HG03103 (cell line): ENCODE measurements around the gene ADCY1.

Source experiments
- ATAC-seq: cut with Tn5 transposase; IDR thresholded peaks from one replicate; pipeline ENCODE4 v1.9.1; 2021; ENCODE audit warnings: low read depth; ENCODE audit not compliant: unreplicated experiment

Gene ADCY1

DNA sequence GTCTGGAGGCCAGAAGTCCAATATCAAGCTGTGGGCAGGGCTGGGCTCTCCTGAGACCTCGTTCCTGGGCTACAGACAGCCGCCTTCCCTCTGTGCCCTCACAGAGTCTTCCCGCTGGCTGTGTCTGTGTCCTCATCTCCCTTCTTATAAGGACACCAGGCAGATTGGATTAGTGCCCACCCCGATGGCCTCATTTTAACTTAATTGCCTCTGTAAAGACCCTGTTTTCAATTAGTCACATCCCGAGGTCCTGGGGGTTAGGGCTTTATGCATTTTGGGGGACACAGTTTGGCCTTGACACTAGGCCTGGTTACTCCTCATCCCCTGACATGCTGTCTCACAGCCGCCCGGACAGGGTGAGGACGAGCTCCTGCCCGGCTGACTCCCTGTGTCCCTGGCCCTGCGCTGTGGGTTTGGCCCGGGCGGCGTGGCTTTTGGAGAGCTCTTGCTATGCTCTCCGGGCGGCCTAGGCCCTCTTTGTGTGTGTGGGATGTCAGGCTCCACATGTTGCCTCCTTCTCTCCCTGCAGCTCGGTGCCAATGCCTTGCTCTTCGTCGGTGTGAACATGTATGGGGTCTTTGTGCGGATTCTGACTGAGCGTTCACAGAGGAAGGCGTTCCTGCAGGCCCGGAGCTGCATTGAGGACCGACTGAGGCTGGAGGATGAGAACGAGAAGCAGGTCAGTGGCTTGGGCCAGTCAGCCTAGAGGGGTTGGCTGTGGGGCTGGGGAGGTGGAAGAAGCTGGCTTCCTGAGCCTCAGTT lies 18.2 kb downstream of the ADCY1 start:
- no peak for ATAC-seq

DNA sequence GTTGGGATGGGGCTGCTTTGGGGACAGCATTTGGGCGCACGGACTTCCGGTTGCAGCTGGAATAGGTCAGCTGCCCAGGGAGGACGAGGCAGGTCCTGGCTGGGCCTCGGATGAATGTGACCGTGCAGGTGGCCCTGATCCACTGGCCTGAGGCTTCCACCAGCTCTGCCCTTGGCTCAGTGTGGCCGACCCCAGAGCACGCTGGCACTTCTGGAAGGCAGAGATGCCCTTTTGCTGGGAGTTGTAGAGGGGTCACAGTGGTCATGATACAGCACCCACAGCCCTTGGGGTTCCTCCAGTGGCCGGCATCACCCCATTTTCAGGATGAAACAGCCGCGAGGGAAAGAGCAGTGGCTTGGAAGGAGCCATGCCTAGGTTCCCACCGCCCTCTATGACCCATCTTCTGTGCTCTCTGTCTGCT lies 19.0 kb downstream of the ADCY1 start:
- ATAC-seq: no peak

DNA sequence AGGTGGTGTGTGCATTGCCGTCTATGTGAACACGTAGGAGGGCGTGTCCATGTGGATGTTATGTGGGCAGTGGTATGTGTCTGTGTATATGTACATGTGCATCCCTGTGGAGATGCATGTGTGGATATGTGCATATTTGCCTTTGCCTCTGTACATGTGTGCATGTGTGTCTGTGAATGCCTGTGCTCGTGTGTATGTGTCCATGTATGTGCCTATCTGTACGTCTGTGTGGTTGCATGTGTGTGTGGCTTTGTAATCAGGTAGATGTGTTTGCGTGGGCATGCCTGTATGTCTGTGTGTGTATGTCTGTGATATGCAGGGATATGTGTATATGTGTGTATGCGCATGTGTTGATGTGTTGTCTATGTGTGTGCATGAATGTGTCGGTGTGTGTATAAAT lies 19.7 kb downstream of the ADCY1 start:
- ATAC-seq: no peak

DNA sequence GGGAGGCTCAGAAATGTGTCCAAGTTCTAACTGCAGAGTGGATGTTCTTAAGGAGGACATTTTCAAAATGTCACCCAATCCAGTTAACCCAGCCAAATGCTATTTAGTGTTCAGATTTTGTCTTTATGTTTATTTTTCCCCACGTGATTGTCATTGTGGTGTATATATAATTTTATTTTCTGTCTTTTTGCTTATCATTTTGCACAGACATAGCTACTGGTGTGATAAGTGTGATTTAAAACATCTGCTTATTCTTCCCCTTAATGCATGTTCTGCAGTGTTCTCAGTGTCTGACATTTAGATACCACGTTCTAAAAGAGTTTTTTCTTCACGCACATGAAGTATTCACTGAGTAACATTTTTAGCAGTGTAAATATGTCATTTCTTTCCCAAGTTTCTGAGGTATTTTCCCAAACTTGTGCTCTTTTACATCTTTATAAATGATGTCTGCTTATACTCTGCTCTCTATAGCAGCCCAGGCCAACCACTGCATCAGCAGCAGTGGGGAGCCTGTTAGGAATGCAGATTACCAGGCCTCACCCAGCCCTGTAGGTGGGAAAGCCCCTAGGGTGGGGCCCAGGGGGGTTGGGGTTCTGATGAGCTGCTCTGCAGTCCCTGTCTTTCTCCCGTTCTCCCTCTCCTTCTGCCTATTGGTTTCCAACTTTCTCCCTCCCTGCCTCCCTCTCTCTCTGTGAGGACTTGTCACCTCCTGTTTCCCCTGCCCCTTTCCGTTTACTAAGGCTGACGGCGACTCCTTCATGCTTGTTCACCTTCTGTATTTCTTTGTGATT lies 20.8 kb downstream of the ADCY1 start:
- no peak for ATAC-seq

DNA sequence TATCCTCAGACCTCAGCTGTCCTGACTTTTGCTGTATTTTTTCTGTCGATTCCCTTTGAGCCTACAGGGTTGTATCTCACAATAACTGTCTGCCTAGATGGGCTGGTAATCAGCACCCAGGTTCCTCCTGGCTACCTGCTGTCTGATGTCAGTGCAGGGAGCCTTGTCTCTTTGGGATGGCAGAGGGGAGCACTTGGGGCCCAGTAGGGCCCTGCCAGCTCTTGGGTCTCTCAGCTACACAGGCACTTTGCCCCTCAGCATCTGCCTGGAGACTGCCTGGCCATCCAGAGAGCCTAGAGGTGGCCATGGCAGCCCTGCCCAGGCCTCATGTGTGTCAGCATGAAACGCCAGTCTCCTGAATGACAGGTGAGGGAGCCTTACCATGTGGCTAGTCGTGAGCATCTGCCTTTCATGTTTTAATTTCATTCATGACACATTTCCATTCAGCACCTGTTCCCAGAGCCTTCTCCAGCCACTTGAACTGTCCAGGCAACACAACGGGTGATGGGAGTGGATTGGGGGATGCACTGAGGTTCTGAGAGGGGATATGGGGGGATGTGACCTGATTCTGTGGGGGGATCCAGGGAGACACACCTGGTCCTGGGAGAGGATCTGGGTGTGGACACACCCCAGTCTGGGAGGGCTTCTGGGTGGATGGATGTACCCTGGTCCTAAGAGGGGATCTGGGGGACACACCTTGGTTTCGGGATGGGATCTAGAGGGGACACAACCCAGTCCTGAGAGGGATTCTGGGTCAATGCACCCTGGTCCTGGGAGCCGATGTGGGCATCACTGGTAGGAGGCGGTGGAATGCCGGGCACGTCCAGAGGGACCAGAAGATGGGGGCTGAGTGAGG lies 21.9 kb downstream of the ADCY1 start:
- no peak for ATAC-seq

DNA sequence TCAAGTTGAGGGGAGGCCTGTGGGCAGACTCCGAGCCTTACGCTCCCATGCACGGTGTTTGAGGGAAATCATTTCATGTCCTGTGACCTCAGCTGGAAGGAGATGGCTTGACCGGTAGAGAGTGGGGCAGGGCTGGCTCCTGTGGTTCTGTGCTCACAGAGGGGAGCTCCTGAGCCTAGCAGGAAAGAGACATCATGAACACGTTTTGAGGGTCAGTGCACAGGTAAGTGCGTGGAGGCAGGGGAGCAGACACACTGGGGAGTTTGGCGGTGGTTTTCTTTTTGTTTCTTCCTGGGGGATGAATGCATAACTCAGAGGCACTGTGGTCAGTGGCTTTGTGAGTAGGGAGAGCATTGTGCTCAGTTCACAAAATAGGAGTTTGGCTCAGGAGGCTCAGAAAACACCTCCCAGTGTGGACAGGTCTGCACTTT lies 22.5 kb downstream of the ADCY1 start:
- ATAC-seq: no peak

DNA sequence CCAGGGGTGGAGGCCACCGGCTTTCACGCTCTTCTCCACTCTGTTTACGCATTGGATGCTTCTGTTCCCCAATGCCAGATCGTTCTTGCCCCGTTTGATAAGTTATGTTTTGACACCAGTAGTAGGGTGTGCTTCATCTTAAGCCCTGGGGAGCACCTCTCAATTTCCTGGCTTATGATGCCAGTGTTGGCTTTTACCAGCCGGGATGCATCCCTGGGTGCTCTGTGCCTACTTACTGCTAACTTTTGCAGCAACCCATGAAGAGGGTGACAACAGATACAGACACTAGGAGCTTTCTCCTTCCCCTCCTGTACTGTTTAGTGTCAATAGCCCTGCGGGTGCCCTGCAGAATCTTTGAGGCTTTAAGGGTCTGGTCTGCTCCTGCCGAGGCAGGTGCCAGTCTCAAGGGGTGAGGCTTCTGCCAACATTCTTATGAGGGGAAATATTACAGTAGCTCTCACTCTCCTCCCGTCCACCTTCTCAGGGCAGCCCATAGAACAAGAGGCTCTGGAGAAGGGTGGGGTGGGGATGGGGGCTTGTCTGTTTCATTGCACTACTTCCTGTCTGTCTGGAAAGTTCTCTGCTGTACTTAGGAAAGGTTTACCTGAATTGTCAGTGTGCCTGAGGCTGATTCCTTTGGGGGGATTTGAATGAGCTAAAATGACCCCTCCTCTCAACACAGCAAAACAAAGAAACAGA lies 23.3 kb downstream of the ADCY1 start:
- no peak for ATAC-seq

DNA sequence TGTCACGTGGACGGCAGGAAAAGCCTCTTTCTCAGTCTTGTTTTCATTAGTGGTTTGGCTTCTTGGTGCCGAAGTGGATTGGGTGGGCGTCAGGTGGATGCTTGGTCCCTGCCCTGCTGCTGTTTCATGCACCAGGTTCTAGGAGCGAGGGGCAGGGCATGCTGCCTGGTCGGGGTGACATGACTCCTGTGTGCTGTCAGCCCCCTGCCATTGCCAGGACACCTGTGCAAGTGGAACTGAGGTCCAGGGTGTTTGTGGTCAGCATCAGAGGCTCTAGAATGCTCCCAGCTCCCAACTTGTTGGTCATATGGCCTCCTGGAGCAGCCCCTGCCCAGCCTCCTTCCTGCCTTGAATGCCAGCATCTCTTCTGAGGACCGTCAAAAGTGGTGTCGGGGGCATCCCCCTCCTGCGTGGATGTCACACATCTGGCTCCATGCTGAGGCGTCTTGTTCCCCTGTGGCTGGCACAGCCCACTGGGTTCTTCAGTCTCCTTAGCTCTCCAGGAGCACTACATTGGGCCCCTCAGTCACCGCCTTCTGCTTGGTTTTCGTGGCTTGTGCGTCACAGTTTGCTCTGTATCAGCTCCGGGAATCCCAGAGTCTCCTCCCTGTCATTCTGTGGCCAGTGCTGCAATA lies 24.8 kb downstream of the ADCY1 start:
- ATAC-seq: no peak

DNA sequence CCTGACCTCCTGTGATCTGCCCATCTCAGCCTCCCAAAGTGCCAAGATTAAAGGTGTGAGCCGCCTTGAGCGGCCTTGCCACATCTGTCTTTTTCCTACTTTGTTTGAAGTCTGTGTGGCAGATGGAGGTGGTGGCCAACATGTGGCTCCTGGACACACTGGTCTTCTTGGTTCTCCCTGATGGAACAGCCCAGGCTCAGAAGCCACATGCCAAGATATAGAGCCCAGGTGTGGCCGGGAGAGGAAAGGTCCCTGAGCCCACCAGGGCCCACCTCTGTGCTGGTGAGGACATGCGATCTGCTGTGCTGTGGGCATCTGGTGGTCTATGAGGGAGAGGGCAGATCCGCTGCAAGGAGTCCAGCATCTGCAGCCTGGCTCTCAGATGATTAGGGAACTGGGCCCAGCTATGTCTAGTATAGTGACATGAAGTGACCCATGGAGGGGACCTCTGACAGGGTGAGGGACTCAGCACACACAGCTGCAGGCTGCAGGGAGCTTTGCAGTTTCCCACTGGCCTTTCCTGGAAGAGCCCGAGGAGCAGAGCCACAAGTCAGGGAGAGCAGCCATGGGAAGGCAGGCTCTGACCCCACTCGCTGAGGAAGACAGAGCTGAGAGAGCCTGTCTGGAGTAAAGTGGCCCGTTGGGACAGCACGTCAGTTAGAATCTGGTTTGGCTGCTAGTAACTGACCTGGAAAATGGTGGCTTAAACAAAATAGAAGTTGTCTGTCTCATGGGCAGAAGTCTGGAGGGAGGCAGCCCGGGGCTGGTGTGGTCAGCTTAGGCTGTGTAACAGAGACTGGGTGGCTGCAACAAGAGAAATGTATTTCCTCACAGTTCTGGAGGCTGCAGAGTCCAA lies 25.9 kb downstream of the ADCY1 start:
- no peak for ATAC-seq

DNA sequence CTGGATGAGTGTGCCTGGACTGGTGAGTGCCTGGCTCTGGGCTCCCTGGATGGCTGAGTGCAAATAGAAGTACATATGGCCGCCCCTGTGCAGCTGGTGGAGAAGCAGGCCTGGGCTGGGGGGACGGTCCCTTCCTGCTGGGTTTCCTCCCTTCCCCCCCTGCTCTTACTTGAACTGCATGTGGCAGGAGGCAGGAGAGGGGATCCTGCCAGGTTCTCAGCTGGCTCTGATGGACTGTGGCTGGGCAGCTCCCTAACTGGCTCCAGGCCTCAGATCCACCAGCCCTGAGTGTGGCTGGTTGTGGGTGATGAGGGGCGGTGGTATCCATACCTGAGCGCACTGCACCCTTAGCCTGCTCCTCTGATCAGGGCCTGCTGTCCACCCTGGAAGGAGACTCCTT lies 26.9 kb downstream of the ADCY1 start:
- ATAC-seq: no peak

DNA sequence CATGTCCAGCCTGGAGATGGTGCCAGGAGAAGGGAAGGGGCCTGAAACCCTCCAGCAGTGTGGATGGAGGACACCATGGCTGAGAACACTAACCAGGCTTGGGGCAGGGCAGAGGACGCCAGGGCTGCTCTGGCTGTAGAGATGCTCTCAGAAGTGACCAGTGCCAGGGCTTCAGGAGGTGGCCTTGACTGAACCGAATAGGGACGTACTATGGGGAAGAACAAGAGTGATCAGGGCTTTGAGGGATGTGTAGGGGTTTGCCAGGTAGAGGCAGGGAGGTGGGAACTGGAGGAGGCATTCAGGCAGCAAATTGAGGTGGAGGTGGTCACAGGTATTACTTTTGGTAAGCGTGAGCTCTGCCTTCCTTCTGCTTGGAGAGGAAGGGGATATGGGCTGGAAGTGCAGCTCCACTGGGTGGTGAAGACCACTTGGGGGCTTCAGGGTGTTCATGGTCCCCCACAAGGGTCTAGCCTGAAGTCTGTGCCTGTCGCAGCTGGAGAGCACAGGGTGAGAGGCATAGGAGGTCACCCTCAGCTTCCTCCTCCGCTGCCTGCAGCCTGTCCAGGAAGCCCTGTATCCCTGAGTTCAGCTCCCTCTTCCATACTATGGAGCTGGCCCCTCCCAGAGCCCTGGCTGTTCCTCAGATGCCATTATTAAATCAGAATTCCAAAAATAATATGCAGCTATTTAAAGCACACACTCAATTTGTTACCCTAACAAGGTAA lies 27.8 kb downstream of the ADCY1 start:
- ATAC-seq: no peak

DNA sequence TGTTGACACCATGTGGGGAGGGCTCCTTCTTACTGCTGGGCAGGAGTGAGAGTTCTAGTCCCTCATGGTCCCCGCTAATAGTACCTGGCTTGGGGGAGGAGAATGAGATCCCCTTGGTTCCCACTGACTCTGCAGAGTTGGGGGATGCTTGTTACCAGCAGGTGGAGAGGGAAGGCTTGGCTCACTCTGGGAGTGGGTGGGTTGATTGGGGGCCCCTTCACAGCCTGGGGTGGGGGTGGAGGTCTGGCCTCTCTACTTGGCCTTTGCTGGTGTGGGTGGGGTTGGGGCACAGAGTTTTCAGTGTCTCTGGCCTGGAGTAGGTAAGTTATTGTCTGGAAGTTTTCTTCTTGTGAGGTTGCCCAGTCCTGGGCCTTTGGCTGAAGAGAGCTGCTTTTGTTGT lies 31.9 kb downstream of the ADCY1 start:
- ATAC-seq: no peak

DNA sequence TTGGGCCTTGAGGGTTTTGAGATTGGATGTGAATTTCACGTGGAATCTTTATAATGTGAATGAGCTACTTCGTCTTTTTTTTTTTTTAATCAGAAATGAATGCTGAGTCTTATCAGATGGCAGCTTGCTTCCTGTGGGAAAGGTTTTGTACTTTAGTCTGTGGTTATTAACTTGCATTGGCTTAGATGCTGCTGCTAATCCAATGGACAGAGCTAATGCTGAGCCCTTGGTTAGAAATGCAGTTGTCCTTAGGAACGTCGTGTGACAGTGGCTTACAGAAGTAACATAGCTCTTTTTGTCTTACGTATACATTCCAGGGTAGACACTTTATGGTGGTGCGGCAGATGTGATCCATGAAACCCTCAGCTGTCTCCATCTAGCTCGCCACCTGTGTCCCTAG lies 32.8 kb downstream of the ADCY1 start:
- ATAC-seq: no peak

DNA sequence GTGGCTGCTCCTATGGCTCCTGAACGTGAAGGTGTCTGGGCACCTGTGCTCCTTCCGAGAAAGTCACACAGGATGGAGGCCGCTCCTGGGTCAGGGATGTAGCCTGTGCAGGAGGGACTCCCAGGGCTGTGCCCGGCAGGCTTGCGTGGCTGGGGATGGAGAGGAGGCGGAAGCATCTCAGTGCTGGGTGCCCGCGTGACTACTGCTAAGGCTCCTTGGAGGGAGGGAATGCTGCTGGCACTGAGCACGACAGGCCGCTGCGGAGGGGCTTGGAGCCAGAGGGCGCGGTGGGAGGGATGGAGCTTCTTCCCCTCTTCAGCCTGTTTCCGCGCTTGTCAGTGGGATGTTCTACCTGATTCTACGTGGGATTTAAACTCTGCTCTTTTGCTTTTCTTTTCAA lies 35.0 kb downstream of the ADCY1 start:
- no peak for ATAC-seq

DNA sequence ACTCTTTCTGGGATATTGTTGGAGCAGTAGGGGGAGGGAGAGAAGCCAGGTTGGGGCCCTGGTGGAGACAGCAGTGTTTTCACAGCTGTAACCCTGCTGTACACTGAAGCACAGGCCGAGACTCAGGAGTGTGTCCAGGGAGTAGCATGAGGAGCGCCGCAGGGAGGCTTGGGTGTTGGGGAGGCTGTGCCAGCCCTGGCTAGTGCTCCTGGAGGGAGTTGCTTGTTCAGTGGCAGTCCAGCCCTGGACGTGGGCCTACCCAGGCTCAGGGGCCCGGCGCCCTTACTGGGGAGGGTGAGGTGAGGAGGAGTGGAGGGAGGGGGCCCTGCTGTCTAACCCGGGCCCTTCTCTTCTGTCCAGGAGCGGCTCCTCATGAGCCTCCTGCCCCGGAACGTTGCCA lies 35.9 kb downstream of the ADCY1 start:
- ATAC-seq: no peak

DNA sequence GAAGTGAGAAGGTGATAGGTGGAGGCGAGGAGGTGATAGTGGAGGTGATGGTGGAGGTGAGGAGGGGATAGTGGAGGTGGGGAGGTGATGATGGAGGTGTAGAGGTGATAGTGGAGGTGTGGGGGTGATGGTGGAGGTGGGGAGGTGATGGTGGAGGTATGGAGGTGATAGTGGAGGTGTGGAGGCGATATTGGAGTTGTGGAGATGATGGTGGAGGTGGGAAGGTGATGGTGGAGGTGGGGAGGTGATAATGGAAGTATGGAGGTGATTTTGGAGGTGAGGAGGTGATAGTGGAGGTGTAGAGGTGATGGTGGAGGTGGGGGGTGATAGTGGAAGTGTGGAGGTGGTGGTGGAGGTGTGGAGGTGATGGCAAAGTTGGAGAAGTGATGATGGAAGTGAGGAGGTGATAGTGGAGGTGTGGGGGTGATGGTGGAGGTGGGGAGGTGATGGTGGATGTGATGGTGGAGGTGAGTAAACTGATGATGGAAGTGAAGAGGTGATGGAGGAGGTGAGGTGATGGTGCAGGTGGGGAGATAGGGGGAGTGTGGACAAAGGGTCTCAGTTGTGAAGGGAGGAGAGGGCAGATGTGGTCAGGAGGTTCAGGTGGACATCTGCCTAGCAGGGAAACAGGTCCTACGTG lies 36.6 kb downstream of the ADCY1 start:
- no peak for ATAC-seq

DNA sequence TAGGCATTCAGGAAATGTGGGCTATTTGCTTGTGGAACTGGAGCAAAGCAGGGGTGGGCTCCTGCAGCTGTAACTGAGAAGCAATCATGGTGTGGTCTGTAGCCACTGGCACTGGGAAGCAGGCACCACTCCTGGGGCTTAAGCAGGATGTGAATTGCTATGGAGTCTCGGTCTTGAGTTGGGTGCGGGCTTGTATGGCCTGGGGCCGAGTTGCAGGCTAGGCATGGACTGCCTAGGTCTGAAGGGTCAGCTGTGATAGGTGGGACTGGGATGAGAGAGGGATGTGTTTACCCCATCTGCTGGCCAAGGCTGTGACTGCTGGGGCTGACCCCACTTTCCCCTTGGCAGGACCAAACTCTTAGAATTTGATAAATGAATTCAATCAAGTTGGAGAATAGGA lies 43.0 kb downstream of the ADCY1 start:
- ATAC-seq: no peak

DNA sequence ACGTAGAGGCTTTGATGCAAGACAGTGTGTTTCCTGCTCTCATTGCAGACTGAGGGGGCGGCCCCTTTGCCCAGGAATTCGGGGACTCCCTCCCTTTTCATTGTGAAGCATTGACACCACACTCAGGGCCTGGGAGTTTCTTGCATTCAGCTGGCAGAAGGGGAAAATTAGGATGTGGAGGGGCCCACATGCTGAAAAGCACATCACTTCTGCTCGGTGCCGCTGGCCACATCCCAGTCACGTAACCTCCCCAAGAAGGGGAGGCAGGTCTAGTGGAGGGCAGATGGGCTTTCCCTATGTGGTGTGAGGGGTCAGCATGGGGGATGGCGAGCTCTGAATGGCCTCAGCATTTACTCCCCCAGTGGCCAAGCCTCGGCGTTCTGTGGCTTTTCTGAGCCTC lies 47.9 kb downstream of the ADCY1 start:
- no peak for ATAC-seq
